ENCODE measurements around the gene M6PR.
"Not testable (repeated sequence)": the region's sequence is repeated elsewhere in the genome, so short reads cannot be mapped to it uniquely, and the experiment has no call there.

The M6PR gene

DNA sequence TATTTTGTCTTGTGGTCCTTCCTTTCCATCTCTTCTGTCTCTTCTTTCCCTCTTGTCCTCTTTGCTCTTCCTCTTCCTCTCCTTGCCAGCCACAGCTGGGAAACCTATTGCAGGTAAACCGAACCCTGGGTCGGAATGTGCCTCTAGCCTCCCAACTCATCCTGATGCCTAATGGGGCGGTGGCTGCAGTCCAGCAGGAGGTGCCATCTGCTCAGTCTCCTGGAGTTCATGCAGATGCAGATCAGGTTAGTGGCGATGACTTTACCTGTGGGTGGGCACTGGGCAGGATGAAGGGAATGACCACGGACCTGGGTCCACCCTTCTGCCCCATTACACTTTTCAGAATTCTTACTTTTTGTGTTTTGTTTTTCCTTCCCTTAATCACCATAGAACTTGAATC, 26.9 kb downstream of the M6PR start:
- Histone ChIP-seq H3K4me1 (no peaks in the 10 kb centered on the region), H3K4me3 (ENCODE audit: low read depth, low read length) (no peak overlapping the region), H3K27me3 (no peaks in the 10 kb centered on the region), H3K9me3 (no peaks in the 10 kb centered on the region), H3K36me3 (peaks cover 10% of the 10 kb centered on the region)
- DNase-seq: no peak
- TF ChIP-seq, protein P1, sequence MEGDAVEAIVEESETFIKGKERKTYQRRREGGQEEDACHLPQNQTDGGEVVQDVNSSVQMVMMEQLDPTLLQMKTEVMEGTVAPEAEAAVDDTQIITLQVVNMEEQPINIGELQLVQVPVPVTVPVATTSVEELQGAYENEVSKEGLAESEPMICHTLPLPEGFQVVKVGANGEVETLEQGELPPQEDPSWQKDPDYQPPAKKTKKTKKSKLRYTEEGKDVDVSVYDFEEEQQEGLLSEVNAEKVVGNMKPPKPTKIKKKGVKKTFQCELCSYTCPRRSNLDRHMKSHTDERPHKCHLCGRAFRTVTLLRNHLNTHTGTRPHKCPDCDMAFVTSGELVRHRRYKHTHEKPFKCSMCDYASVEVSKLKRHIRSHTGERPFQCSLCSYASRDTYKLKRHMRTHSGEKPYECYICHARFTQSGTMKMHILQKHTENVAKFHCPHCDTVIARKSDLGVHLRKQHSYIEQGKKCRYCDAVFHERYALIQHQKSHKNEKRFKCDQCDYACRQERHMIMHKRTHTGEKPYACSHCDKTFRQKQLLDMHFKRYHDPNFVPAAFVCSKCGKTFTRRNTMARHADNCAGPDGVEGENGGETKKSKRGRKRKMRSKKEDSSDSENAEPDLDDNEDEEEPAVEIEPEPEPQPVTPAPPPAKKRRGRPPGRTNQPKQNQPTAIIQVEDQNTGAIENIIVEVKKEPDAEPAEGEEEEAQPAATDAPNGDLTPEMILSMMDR (IDR thresholded peaks at IDR 0.05; ENCODE audit: low read depth, low read length): no peak

DNA sequence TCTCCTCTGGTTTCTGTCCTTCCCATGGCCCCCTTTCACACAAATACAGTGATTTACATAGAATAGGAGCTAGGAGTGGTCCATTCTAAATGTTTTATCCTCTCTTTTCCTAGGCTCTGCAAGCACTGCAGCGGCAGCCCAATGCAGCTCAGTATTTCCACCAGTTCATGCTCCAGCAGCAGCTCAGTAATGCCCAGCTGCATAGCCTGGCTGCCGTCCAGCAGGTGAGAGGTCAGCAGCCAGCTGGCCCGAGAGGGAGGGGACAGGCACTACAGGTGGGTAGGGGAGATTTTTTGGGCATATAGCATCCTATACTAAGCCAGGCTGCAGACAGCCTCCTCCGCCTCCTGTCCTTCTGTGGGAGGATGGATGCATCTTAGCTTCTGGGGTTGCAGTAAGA, 29.8 kb downstream of the M6PR start:
- not testable (repeated sequence) for H3K4me3 ChIP-seq (ENCODE audit: low read depth, low read length); H3K4me1 ChIP-seq; DNase-seq; H3K9me3 ChIP-seq; H3K36me3 ChIP-seq; H3K27me3 ChIP-seq

DNA sequence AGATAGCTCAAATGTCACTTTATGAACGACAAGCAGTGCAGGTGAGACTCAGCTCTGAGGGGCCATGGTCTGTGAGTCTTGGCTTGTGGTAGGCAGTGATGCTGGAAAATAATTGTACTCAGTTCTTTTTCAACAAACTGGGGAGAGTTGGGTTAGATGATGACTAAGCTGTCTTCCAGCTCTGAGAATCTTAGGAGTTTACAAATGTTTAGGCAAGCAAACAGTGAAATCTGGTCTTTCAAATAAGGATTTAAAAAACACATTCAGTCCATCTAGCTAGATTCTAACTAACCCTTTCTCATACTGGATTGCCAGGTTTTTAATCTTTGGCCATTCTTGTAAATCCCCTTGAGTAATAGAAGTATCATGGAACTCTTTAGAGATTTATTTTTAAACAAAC, 31.7 kb downstream of the M6PR start:
- H3K9me3 ChIP-seq: no peaks in the 10 kb centered on the region
- H3K36me3 ChIP-seq: peaks cover 10% of the 10 kb centered on the region
- no peaks in the 10 kb centered on the region for H3K27me3 ChIP-seq
- H3K4me1 ChIP-seq: peaks cover 3% of the 10 kb centered on the region; the same call in 1 of the 2 replicates
- no peak for DNase-seq
- TF ChIP-seq, protein P1 (IDR thresholded peaks at IDR 0.05; ENCODE audit: low read depth, low read length): no peak
- no peak overlapping the region for H3K4me3 ChIP-seq (ENCODE audit: low read depth, low read length)

DNA sequence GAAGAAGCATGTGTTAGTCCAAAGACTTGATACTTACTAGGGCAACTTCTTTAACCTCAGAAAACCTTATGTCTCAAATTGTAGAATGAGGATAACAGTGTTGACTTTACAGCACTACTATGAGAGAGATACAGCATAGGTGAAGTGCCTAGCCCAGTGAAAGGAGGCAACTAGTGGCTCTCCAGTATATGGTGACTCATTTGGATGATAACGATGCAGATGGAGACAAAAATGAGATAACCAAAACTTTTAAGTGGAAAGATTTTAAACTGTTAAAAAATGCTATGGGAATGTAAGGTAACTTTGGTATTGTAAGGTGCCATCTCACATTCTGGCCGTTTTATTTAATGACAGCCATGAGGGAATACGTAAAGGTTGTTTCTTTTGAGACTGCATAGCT, 32.4 kb downstream of the M6PR start:
- peaks cover 3% of the 10 kb centered on the region; the same call in 1 of the 2 replicates for H3K4me1 ChIP-seq
- H3K36me3 ChIP-seq: peaks cover 6% of the 10 kb centered on the region
- no peaks in the 10 kb centered on the region for H3K9me3 ChIP-seq
- no peaks in the 10 kb centered on the region for H3K27me3 ChIP-seq
- H3K4me3 ChIP-seq (ENCODE audit: low read depth, low read length): no peak overlapping the region
- TF ChIP-seq, protein P1 (IDR thresholded peaks at IDR 0.05; ENCODE audit: low read depth, low read length): no peak
- DNase-seq: no peak

DNA sequence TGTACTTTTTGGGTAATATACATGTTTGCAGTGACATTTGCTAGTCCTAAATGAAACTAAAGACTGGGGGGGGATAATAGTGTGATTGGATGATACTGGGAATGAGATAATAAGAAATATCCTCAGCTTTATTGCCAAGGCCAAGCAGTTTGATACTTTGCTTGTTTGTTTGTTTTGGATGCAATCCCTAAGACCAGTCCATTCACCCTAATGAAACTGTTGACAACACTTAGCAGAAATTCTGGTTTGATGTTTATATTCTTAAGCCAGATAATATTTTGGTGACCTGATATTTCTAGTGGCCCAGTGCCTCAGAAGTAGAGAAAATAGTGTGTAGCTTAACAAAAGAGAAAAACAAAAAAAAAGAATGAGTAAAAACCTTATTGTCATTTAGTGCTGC, 33.3 kb downstream of the M6PR start:
- peak overlapping the region; percentile 23 for H3K4me3 ChIP-seq (ENCODE audit: low read depth, low read length)

DNA sequence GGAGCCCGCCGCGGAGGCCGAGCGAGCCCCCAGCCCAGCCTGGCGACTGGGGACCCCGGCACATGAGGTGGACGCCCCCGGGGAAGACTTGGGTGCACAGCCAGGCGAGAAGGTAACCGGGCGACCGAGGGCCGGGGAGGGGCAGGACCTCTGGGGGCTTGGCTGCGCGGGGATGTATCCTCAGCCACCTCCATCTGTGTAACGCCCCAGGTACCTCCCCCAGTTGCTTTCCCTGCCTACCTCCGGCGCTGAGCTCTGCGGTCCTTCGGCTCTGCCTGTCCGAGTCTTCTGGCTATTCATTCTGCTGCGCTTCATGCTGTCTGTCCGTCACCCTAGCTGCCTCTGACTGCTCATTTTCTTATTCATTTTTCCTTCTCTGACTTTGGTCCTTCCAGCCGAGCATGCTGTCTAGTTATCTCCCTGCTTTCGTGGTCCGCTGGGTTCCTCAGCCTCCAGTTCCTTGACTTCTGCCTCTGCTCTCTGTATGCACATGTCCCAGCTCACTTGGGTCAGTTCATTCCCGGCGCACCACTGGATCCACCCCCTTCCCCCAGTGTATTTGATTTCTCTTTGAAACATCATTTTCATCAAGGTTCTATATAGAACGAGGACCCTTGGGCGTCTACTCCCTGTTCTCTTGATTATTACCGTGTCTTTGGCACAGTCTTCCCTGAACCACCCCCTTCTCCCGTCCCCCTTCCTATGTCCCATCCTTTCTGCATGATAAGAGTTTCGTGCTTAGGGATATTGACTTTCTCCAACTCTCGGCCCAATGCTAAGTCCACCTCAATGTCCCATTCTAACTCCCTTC, 34.5 kb downstream of the M6PR start:
- Histone ChIP-seq H3K27me3 (no peaks in the 10 kb centered on the region), H3K4me1 (peaks cover 3% of the 10 kb centered on the region; the same call in 1 of the 2 replicates), H3K4me3 (ENCODE audit: low read depth, low read length) (peak overlapping the region; percentile 93), H3K36me3 (peaks cover 5% of the 10 kb centered on the region), H3K9me3 (no peaks in the 10 kb centered on the region)
- TF ChIP-seq, protein P1 (IDR thresholded peaks at IDR 0.05; ENCODE audit: low read depth, low read length): no peak
- DNase-seq: peak; percentile 67

More for the DNA sequence above, 33.3 kb downstream of the M6PR start:
- Histone ChIP-seq H3K27me3 (no peaks in the 10 kb centered on the region), H3K36me3 (peaks cover 6% of the 10 kb centered on the region), H3K4me1 (peaks cover 3% of the 10 kb centered on the region; the same call in 1 of the 2 replicates), H3K9me3 (no peaks in the 10 kb centered on the region)
- TF ChIP-seq, protein P1 (IDR thresholded peaks at IDR 0.05; ENCODE audit: low read depth, low read length): no peak
- no peak for DNase-seq
